ENCODE data around the gene BCL2.

BCL2 gene

GRCh38 chr18:63150326-63150725, 169.2 kb downstream of the BCL2 start:
- peaks cover 7% of the 10 kb centered on the region for H3K79me2 ChIP-seq
- H3K9me3 ChIP-seq (ENCODE audit: control insufficient read depth, low read length), result no peaks in the 10 kb centered on the region
- H3K9ac ChIP-seq, result no peak overlapping the region
- no peak for TF ChIP-seq CTCF (IDR thresholded peaks at IDR 0.05)
- H3K27ac ChIP-seq, result no peak overlapping the region
- H2AFZ ChIP-seq, result no peak overlapping the region
- H3K27me3 ChIP-seq (ENCODE audit: control insufficient read depth, insufficient read depth, low read length), result no peaks in the 10 kb centered on the region
- no peaks in the 10 kb centered on the region for H3K36me3 ChIP-seq (ENCODE audit: control insufficient read depth, insufficient read depth, low read length)
- no peak overlapping the region for H3K4me3 ChIP-seq (ENCODE audit: low read depth, low read length)
- no peak overlapping the region for H3K4me2 ChIP-seq (ENCODE audit: low read length)
- no peaks in the 10 kb centered on the region for H3K4me1 ChIP-seq

- TF ChIP-seq CTCF (IDR thresholded peaks at IDR 0.05), result no peak
- no peak overlapping the region for H3K27ac ChIP-seq
- H3K4me2 ChIP-seq (ENCODE audit: low read length), result no peak overlapping the region
- no peaks in the 10 kb centered on the region for H3K36me3 ChIP-seq (ENCODE audit: control insufficient read depth, insufficient read depth, low read length)
- no peaks in the 10 kb centered on the region for H3K9me3 ChIP-seq (ENCODE audit: control insufficient read depth, low read length)
- no peaks in the 10 kb centered on the region for H3K4me1 ChIP-seq
- H2AFZ ChIP-seq, result no peak overlapping the region
- no peak overlapping the region for H3K9ac ChIP-seq
- no peaks in the 10 kb centered on the region for H3K27me3 ChIP-seq (ENCODE audit: control insufficient read depth, insufficient read depth, low read length)
- peaks cover 7% of the 10 kb centered on the region for H3K79me2 ChIP-seq
- no peak overlapping the region for H3K4me3 ChIP-seq (ENCODE audit: low read depth, low read length)
Observed at GRCh38 chr18:63149302-63149587, 170.3 kb downstream of the BCL2 start.

- no peak overlapping the region for H3K4me2 ChIP-seq (ENCODE audit: low read length)
- peaks cover 7% of the 10 kb centered on the region for H3K79me2 ChIP-seq
- no peak for TF ChIP-seq CTCF (IDR thresholded peaks at IDR 0.05)
- no peaks in the 10 kb centered on the region for H3K27me3 ChIP-seq (ENCODE audit: control insufficient read depth, insufficient read depth, low read length)
- no peak overlapping the region for H2AFZ ChIP-seq
- H3K9me3 ChIP-seq (ENCODE audit: control insufficient read depth, low read length), result no peaks in the 10 kb centered on the region
- no peak overlapping the region for H3K27ac ChIP-seq
- H3K4me3 ChIP-seq (ENCODE audit: low read depth, low read length), result no peak overlapping the region
- H3K36me3 ChIP-seq (ENCODE audit: control insufficient read depth, insufficient read depth, low read length), result no peaks in the 10 kb centered on the region
- H3K9ac ChIP-seq, result no peak overlapping the region
- H3K4me1 ChIP-seq, result no peaks in the 10 kb centered on the region
Observed at GRCh38 chr18:63148449-63149301, 170.9 kb downstream of the BCL2 start.

GRCh38 chr18:63147973-63148372, 171.6 kb downstream of the BCL2 start:
- no peaks in the 10 kb centered on the region for H3K36me3 ChIP-seq (ENCODE audit: control insufficient read depth, insufficient read depth, low read length)
- peaks cover 7% of the 10 kb centered on the region for H3K79me2 ChIP-seq
- no peaks in the 10 kb centered on the region for H3K4me1 ChIP-seq
- H2AFZ ChIP-seq, result no peak overlapping the region
- no peak overlapping the region for H3K4me3 ChIP-seq (ENCODE audit: low read depth, low read length)
- H3K27me3 ChIP-seq (ENCODE audit: control insufficient read depth, insufficient read depth, low read length), result no peaks in the 10 kb centered on the region
- no peak overlapping the region for H3K9ac ChIP-seq
- no peak for TF ChIP-seq CTCF (IDR thresholded peaks at IDR 0.05)
- no peak overlapping the region for H3K27ac ChIP-seq
- H3K4me2 ChIP-seq (ENCODE audit: low read length), result no peak overlapping the region
- no peaks in the 10 kb centered on the region for H3K9me3 ChIP-seq (ENCODE audit: control insufficient read depth, low read length)

- no peaks in the 10 kb centered on the region for H3K36me3 ChIP-seq (ENCODE audit: control insufficient read depth, insufficient read depth, low read length)
- H2AFZ ChIP-seq, result no peak overlapping the region
- H3K79me2 ChIP-seq, result peaks cover 10% of the 10 kb centered on the region
- no peak overlapping the region for H3K9ac ChIP-seq
- no peak overlapping the region for H3K4me3 ChIP-seq (ENCODE audit: low read depth, low read length)
- no peaks in the 10 kb centered on the region for H3K27me3 ChIP-seq (ENCODE audit: control insufficient read depth, insufficient read depth, low read length)
- no peak overlapping the region for H3K27ac ChIP-seq
- no peaks in the 10 kb centered on the region for H3K9me3 ChIP-seq (ENCODE audit: control insufficient read depth, low read length)
- H3K4me2 ChIP-seq (ENCODE audit: low read length), result no peak overlapping the region
- no peak for TF ChIP-seq CTCF (IDR thresholded peaks at IDR 0.05)
- H3K4me1 ChIP-seq, result no peaks in the 10 kb centered on the region
Observed at GRCh38 chr18:63146828-63147409, 172.7 kb downstream of the BCL2 start.

Measured in parathyroid adenoma (tissue), 2 donors.